GM18520 (cell line): Measurements from ENCODE around the gene GRB10.

Source experiments
- ATAC-seq: cut with Tn5 transposase; IDR thresholded peaks from one replicate; pipeline ENCODE4 v1.9.1; 2021; ENCODE audit not compliant: unreplicated experiment

GRB10 gene

GRCh38 chr7:50641442-50642405 lies 141.0 kb downstream of the GRB10 start:
- ATAC-seq: no peak

- ATAC-seq: no peak
Measured at GRCh38 chr7:50640779-50641178, 141.9 kb downstream of the GRB10 start.

DNA sequence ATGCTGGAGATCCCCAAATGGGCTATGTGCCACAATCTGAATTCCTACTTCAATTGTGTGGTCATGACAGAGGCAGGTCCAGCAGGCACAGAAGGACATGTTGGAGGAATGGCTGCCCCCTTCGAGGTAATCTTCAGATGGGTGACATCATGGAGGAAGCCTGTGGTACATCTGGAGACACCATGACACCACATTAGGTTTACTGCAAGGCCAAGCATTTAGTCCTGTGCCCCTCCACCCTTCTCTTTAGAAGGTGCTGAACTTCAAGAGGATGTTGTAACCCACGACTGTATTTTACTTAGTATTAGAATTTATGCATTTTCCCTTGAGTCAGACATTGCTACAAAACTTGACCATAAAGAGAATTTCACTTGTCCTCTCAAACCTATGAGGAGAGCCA lies 142.4 kb downstream of the GRB10 start:
- ATAC-seq: no peak

GRCh38 chr7:50637725-50638643 lies 144.7 kb downstream of the GRB10 start:
- ATAC-seq: no peak

DNA sequence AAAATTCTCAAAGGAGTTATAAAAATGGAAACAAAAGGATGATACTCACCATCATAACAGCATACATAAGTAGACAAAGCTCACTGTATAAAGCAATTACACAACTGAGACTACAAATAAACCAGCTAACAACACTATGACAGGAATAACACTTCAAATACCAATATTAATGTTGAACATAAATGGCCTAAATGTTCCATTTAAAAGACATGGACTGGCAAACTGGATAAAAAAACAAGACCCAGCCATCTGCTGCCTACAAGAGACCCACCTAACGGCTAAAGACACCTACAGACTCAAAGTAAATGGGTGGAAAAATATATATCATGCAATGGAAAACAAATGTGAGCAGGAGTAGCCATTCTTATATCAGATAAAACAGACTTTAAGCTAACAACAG lies 148.3 kb downstream of the GRB10 start:
- ATAC-seq: no peak

- no peak for ATAC-seq
Measured at GRCh38 chr7:50633414-50633710, 149.3 kb downstream of the GRB10 start.

DNA sequence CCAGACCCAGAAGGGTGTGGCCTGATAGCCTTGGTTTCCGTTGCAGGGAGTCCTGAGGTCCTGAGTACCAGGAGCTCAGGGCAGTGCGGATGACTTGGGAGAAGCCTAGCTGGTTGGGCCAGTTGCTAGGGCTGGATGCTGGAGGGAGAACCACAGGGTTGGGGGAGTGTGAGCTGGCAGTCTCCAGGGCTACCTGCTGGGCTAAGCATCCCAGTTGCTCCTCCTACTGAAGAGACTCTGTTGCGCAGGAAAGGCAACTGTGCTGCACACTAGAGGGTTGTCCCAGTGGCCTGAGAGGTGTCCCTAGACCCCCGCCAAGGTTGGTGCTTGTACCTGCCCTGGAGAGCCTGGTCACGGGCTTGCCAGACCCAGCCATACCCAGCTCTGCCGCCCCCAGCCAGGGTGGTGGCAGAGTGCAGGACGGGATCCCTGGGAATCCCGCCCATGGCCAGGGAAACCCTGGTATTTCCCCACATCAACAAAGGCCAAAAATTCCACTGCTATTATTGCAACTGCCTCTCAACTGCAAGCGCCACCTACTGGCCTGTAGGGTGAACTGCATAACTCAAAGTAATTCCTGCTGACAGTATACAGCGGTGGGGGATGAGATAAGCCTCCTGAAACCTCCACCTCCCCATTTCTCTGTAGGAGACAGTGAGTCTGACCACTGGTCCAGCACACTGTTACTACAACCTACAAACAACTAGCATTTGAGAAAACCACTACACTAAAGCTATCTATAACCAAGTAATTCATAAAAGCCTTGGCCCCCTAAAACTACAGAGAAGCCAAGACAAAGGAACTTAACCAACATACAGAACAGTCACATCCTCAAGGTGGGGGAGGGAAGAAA lies 149.9 kb downstream of the GRB10 start:
- no peak for ATAC-seq

GRCh38 chr7:50631639-50632038 lies 151.1 kb downstream of the GRB10 start:
- no peak for ATAC-seq

DNA sequence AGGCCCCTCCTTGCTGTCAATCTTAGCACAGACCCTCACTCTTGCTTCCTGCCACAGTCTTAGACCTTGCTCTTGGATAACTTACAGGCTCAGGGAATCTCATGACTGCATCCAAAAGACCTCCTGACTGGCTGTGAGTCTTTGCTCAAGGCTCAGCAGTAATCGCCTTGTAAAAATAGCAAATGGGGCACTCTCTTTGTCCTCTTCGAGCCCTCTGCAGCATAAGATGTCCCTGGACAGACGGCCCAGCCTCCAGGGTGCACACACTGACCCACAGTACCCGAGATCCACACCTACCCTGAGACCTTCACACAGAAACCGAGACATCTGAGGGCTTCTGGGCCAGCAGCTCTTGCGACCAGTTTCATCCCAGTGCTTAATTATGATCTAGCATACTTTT lies 151.6 kb downstream of the GRB10 start:
- ATAC-seq: no peak

DNA sequence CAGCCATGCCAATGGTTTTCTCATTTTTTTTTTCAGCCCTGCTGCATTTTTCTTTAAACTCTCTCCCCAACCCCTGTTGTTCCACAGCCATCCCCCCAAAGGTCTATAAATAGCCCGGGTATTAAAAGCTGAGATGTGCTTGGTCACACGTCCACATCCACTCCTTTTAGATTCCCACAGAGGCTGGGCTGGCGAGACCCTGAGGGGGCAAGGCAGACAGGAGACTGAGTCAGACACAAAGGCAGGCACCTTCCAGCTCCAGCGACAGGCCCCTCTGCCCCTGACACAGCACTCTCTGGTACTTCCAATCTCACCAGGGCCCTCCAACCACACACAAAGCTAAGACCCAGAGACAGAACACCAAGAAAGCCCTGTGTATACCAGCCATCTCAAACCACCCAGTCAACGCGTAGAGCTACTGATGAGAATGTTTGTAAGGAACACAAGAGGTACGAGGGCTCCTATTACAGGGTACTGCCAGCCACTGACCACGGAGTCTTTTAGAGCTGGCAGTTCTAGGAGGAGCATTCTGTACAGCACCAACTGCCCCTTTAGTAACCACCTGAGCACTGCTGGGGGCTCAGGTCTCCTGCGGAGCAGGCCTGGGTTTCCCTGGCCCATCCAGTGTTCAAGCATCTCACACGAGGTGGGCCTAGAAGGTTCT lies 153.3 kb downstream of the GRB10 start:
- no peak for ATAC-seq

GRCh38 chr7:50628434-50629084 lies 154.1 kb downstream of the GRB10 start:
- ATAC-seq: no peak

DNA sequence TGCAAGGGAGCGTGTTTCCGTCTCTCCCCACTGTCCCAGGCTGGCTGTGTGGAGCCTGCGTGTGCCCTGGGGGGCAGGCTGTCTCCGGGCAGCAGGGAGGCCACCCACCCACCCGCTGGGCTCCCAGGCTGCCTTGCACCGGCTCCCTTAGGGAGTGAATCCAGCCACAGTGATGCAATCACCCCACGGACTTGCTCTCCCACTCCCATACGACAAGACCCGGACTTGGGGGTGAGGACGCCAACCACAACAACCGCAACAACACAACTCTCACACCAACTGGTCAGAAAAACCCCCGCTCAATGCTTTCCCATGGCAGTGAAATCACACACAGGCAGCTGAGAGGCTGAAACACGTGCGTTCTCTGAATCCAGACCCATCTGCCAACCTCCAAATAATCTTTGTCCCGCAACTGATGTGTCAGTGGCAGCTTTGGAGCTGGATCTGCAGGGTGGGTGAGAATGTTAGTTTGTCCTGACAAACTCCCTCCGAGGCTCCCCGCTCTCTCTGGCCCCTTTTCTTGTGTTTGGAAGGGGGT lies 154.8 kb downstream of the GRB10 start:
- ATAC-seq: no peak

DNA sequence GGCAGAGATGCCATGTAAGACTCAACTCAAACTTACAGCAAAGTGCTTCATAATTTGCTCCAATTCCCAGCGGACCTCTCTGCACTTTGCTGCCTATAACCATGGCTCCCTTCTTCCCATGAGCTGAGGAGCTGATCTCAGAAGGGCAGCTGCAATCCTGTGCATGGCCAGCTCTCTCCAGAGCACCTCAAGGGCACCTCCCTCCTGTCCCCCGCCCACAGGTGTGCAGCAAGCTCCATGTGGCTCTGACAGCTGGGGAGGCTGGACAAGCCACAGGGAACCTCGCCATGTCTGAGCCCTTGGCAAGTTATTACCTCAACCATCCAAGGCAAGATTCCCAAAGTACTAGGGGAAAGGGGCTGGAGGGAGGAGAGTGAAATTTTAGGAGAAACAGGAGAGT lies 156.4 kb downstream of the GRB10 start:
- no peak for ATAC-seq

GRCh38 chr7:50625360-50625759 lies 157.3 kb downstream of the GRB10 start:
- no peak for ATAC-seq

- no peak for ATAC-seq
Measured at GRCh38 chr7:50622821-50623220, 159.9 kb downstream of the GRB10 start.

DNA sequence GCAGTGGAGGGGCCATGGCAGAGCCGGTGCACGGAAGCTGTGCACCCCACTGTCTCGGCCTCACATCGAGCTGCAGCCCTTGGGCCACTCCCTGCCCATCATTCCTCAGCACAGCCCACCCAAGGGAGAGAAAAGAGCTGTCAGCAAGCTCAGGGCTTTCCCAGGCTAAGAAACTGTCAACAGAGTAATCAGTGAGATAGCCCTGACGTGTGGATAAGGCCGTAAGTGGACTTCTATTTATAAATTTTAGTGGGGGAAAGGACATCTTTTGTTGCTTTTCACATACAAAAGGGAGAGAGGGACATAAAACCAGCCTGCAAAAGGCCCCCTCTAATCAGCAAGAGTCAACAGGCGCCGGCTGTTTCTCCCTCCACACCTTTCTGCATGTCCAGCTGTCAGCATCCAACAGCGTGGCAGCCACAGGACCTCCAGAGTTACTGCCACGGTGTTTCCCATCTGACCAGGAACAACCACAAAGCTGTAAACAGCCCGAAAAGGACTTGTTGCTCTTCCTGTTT lies 160.7 kb downstream of the GRB10 start:
- ATAC-seq: no peak

DNA sequence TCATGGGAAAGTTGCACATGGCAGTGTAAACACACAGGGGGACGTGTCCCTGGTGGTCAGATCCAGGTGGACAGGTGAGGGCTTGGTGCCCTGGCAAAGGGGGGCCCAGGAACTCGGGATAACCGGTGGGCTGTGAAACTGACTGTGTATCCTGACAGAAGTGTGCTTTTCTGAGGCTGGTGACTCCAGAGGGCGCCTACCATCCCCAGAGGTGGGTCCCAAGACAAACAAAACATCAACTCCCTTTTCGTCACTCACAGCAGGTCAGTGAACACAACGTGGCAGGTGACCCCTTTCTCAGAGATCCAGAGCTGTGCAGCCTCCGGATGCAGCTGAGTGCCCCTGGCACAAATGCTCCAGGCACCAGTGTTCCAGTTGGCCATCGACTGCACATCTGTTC lies 161.5 kb downstream of the GRB10 start:
- ATAC-seq: no peak

DNA sequence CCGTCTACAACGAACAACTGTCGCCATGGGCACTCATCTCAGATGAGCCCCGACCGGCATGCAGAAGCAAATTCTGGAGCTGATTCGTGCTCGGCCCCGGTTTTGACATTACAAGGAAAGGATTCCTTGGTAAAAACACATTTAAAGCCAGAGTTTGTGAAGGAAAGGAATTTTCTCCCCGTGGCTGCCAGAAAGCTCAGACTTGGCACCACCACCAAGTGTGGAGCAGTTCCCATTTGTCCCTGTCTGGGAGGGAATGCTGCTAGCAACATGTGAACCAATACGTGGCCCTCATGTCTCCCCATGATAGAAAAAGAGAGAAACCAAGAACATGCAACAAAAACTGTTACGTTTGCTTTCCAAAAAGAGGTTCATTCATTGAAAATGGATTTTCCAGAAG lies 162.3 kb downstream of the GRB10 start:
- ATAC-seq: no peak

GRCh38 chr7:50619684-50620083 lies 163.0 kb downstream of the GRB10 start:
- ATAC-seq: no peak

DNA sequence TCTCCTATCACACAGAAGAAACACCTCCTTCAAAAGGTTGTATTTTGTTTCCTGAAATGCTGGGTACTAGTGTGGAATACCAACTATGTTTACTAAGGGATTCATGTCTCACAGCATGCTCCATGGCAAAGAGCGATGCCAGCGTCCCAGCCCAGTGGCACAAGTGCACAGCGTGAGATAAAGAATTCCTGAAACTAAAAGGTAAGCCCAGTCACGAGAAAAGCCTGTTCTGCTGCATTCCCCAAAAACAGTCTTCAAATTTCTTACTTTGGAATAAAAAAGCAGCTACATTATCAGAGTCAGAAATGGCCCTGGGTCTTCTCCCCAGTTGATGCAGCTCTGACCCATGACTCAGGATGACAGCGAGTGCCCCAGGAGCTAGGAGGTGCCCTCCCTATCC lies 164.4 kb downstream of the GRB10 start:
- no peak for ATAC-seq
